ENCODE results near the gene RAB22A. TPM values are rescaled to one million over a fixed set of nuclear protein-coding genes. Genes with fewer than 3 reads are reported as not detected.

The RAB22A gene
- polyA plus RNA-seq, 2 of the 4 experiments (the other 2 are of a cell fraction), result 7.3 to 13.2 TPM

DNA sequence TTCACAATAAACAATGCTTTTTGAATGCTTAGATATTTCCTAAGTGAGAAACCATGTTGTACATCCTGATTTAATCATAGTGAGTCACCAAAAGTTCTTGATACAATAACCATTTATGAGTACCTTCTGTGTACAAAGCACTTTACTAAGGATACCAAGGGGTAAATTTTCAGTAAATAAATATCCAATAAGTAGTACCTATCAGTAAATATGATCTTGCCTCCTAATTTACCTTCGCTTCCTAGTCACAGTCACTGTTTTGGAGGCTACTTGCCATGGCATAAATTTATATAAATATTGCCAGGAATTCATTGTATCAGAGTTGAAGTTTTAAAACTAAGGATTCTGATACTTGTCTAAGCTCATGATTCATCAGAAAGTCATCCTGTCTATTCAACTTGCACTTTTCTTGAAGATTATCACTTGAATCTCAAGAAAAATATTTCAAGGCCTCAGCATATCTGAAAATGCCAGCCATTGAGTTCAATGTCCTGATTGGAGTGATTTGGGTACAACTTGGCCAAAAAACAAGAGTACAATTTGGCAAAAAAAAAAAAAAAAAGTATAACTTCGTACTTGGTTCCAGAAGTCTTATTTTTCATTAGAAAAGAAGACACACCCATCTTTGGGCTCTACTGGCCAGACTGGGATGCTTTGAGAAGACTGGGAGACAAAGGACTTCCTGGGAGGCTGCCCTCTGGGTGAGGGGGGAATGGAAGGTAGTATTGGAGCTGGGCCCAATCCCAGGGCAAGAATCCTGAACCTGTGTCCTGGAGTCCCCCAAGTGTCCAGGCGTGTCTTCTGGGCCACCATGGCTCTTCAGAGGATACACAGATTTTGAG is 32.8 kb downstream of the RAB22A start:
- ATAC-seq (peak in 1 of 2 experiments; percentile 74; a peak in 3 of 6 replicates), DNase-seq (ENCODE audit: low read depth in 1 of 2, low spot score in 1 of 2) (peak; percentile 29 to 56), FAIRE-seq (no peak)
- Histone ChIP-seq H3K4me3 (no peak overlapping the region), H3K9me3 (no peaks in the 10 kb centered on the region), H3K4me2 (peak overlapping the region; percentile 61), H3K4me1 (peaks cover 45% of the 10 kb centered on the region), H3K27ac (peak overlapping the region; percentile 61 to 75)
- TF ChIP-seq MAFK (IDR thresholded peaks at IDR 0.05; ENCODE audit: partially characterized antibody) (peak; percentile 18), FOSL2 (IDR thresholded peaks at IDR 0.05) (peak; percentile 38; the same call in 1 of the 2 replicates), FOSL2 (CRISPR knock-in tag; IDR thresholded peaks at IDR 0.05) (peak; percentile 67), JUNB (IDR thresholded peaks at IDR 0.05) (peak; percentile 71), GATA3 (IDR thresholded peaks at IDR 0.05; ENCODE audit: borderline replicate concordance) (peak; percentile 90), JUN (IDR thresholded peaks at IDR 0.05) (no peak), CBX8 (IDR thresholded peaks at IDR 0.05) (no peak)
- 44% methylated on average over 3 of the region's 3 CpGs for WGBS (ENCODE audit: missing lambda C conversion rate)
- ChIA-PET POLR2A (interaction anchor here (0.9 kb wide), 1 partner anchor 32 kb away, joined by 4 read pairs; no protein-coding TSS in a partner anchor), CTCF (interaction anchor here (0.7 to 3.2 kb wide), 5 partner anchors 10 to 96 kb away, joined by 3 to 10 read pairs (median 3); no protein-coding TSS in a partner anchor)

DNA sequence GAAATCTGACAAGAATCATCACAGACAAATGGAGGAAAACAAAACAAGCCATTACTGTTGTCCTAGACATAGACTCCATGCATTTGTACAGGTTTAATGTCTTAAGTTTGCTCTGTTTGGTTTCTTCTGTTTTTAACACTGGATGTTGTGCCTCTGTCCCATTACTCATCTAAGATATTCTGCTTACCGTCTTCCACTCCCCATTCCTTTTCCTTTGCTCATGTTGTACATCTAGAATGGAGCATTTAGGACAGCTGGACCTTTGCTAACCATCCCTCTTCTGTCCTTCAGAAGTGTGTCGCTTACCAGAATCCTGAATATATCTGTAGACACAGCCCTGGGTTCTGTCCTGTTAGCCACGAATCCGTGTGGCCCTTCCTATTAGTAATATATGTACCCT is 35.2 kb downstream of the RAB22A start:
- WGBS (ENCODE audit: missing lambda C conversion rate), result 75% methylated on average over 4 of the region's 4 CpGs
- Histone ChIP-seq H3K4me1 (peaks cover 55% of the 10 kb centered on the region), H3K9me3 (no peaks in the 10 kb centered on the region), H3K4me2 (no peak overlapping the region), H3K4me3 (no peak overlapping the region), H3K27ac (no peak overlapping the region)
- TF ChIP-seq ZNF302 (CRISPR knock-in tag; IDR thresholded peaks at IDR 0.05) (no peak), RNF2 (IDR thresholded peaks at IDR 0.05; ENCODE audit: borderline replicate concordance, low read depth) (no peak), ZSCAN20 (CRISPR knock-in tag; IDR thresholded peaks at IDR 0.05) (no peak), HEYL (CRISPR knock-in tag; IDR thresholded peaks at IDR 0.05) (no peak), FOXS1 (CRISPR knock-in tag; IDR thresholded peaks at IDR 0.05) (no peak)
- TF ChIP-seq, protein P1, sequence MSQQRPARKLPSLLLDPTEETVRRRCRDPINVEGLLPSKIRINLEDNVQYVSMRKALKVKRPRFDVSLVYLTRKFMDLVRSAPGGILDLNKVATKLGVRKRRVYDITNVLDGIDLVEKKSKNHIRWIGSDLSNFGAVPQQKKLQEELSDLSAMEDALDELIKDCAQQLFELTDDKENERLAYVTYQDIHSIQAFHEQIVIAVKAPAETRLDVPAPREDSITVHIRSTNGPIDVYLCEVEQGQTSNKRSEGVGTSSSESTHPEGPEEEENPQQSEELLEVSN (IDR thresholded peaks at IDR 0.05; ENCODE audit: borderline replicate concordance, low read depth), result no peak
- TF ChIP-seq, protein P2, sequence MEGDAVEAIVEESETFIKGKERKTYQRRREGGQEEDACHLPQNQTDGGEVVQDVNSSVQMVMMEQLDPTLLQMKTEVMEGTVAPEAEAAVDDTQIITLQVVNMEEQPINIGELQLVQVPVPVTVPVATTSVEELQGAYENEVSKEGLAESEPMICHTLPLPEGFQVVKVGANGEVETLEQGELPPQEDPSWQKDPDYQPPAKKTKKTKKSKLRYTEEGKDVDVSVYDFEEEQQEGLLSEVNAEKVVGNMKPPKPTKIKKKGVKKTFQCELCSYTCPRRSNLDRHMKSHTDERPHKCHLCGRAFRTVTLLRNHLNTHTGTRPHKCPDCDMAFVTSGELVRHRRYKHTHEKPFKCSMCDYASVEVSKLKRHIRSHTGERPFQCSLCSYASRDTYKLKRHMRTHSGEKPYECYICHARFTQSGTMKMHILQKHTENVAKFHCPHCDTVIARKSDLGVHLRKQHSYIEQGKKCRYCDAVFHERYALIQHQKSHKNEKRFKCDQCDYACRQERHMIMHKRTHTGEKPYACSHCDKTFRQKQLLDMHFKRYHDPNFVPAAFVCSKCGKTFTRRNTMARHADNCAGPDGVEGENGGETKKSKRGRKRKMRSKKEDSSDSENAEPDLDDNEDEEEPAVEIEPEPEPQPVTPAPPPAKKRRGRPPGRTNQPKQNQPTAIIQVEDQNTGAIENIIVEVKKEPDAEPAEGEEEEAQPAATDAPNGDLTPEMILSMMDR (IDR thresholded peaks at IDR 0.05), result no peak
- TF ChIP-seq, protein P3, sequence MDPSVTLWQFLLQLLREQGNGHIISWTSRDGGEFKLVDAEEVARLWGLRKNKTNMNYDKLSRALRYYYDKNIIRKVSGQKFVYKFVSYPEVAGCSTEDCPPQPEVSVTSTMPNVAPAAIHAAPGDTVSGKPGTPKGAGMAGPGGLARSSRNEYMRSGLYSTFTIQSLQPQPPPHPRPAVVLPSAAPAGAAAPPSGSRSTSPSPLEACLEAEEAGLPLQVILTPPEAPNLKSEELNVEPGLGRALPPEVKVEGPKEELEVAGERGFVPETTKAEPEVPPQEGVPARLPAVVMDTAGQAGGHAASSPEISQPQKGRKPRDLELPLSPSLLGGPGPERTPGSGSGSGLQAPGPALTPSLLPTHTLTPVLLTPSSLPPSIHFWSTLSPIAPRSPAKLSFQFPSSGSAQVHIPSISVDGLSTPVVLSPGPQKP (IDR thresholded peaks at IDR 0.05; ENCODE audit: low read depth, low read length), result no peak
- ChIA-PET POLR2A (no interaction called here), CTCF (interaction anchor here (1.4 to 3.2 kb wide), 2 partner anchors 16 to 40 kb away, joined by 3 to 10 read pairs; no protein-coding TSS in a partner anchor)
- ATAC-seq (peak in 1 of 2 experiments; percentile 24; a peak in 2 of 6 replicates), DNase-seq (ENCODE audit: low read depth in 1 of 2, low spot score in 1 of 2) (no peak), FAIRE-seq (no peak)

DNA sequence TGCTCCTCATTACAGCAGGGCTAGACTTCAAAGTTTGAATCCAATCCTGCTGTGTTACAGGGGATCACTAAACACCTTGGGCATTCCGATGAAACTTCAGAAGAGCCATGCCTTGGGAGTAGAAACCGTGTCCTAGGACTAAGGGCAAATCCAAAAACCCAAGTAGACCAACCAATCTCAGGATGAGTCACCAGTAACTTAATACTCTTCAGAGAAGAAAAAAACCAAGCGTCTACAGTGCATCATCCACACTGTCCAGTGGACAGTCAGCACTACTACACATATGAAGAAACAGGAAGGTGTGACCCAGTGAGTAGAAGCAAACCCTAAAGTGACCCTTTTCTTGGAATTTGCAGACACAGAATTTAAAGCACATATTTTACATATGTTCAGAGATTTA is 40.1 kb downstream of the RAB22A start:
- DNase-seq (ENCODE audit: low read depth in 1 of 2, low spot score in 1 of 2), result peak; percentile 40 to 41
- peak; percentile 89 to 92 for ATAC-seq
- ChIA-PET POLR2A (no interaction called here), CTCF (interaction anchor here (0.6 to 1.1 kb wide), 3 partner anchors 12 to 296 kb away, joined by 3 to 5 read pairs (median 4); no protein-coding TSS in a partner anchor)
- TF ChIP-seq CBX2 (IDR thresholded peaks at IDR 0.05; ENCODE audit: borderline replicate concordance, low read depth) (no peak), FOSL2 (IDR thresholded peaks at IDR 0.05) (no peak), FOSL2 (CRISPR knock-in tag; IDR thresholded peaks at IDR 0.05) (peak; percentile 73)
- 44% methylated on average over 3 of the region's 3 CpGs for WGBS (ENCODE audit: missing lambda C conversion rate)
- peaks cover 16% of the 10 kb centered on the region; the same call in 2 of the 3 replicates for H3K4me1 ChIP-seq
- no peak overlapping the region for H3K4me3 ChIP-seq
- H3K27ac ChIP-seq, result no peak overlapping the region
- no peaks in the 10 kb centered on the region for H3K9me3 ChIP-seq
- no peak for FAIRE-seq
- no peak overlapping the region for H3K4me2 ChIP-seq
